Activated CD8-positive, alpha-beta T cell treated with anti-CD3 and anti-CD28 coated beads for 36 hours (primary cell): ENCODE data around the gene SLC49A4. TPM values are rescaled to one million over a fixed set of nuclear protein-coding genes. Genes with fewer than 3 reads are reported as not detected.
A peak's percentile ranks its signal among the peaks of the same experiment; 100 is the strongest.

Experiments used
- ATAC-seq: fragments of 200-7000 bp; cut with Tn5 transposase; one replicate; pipeline ENCODE4 v1.10.0; 2021; ENCODE audit warnings: mild to moderate bottlenecking, moderate library complexity
- CTCF ChIA-PET: fragments of 350-600 bp; sonication (Branson Sonifier 250); formaldehyde crosslinking; loops from one replicate; lab custom pipeline; 2021; ENCODE audit warnings: antibody characterized with exemption; lab: Charles Lee
- POLR2A ChIA-PET: fragments of 350-600 bp; sonication (Branson Sonifier 250); formaldehyde crosslinking; loops from one replicate; lab custom pipeline; 2021; ENCODE audit warnings: antibody characterized with exemption; lab: Charles Lee
- DNase-seq: peaks from one replicate; pipeline ENCODE4 v3.0.0-alpha.2; 2020
- H3K27ac Mint-ChIP-seq: one replicate; pipeline ENCODE4 v1.8.0; 2021; ENCODE audit warnings: mild to moderate bottlenecking, mixed read lengths
- H3K27me3 Mint-ChIP-seq: one replicate; pipeline ENCODE4 v1.8.0; 2021; ENCODE audit warnings: mixed read lengths
- H3K36me3 Mint-ChIP-seq: one replicate; pipeline ENCODE4 v1.8.0; 2021; ENCODE audit warnings: low read depth, mixed read lengths
- H3K4me1 Mint-ChIP-seq: one replicate; pipeline ENCODE4 v1.8.0; 2021; ENCODE audit warnings: low read depth, mixed read lengths
- H3K4me3 Mint-ChIP-seq: one replicate; pipeline ENCODE4 v1.8.0; 2021; ENCODE audit warnings: mild to moderate bottlenecking, moderate library complexity, mixed read lengths
- H3K9me3 Mint-ChIP-seq: one replicate; pipeline ENCODE4 v1.8.0; 2021; ENCODE audit warnings: mixed read lengths
- CTCF ChIP-seq: fragments of 200-600 bp; IDR thresholded peaks from one replicate; pipeline ENCODE4 v1.8.0; 2022; ENCODE audit warnings: antibody characterized with exemption, mild to moderate bottlenecking
- intact Hi-C: fragments of 100-400 bp; cut with micrococcal nuclease; formaldehyde crosslinking; loops from one replicate; pipeline ENCODE4 v1.10.0; 2022
- total RNA-seq, 2 experiments: library from RNA; stranded (reverse); gene quantifications; one replicate each; pipeline ENCODE4 v1.2.3, GENCODE V29; 2021

SLC49A4 gene
- total RNA-seq, 2 experiments from 2014 or later = 1.6 to 1.9 TPM

- intact Hi-C loops = no loop called here
- no peaks in the 10 kb centered on the region for H3K4me1 Mint-ChIP-seq
- H3K4me3 Mint-ChIP-seq = no peak overlapping the region
- H3K27me3 Mint-ChIP-seq = no peaks in the 10 kb centered on the region
- H3K36me3 Mint-ChIP-seq = peaks cover 23% of the 10 kb centered on the region
- CTCF ChIA-PET = no interaction called here
- DNase-seq (no peak), ATAC-seq (no peak)
- TF ChIP-seq CTCF = no peak
- no peaks in the 10 kb centered on the region for H3K9me3 Mint-ChIP-seq
- POLR2A ChIA-PET = no interaction called here
- H3K27ac Mint-ChIP-seq = no peak overlapping the region
Observed at GRCh38 chr3:122828281-122828680, 33.4 kb downstream of the SLC49A4 start.

- ATAC-seq = no peak
- Mint-ChIP-seq H3K36me3 (peaks cover 18% of the 10 kb centered on the region), H3K4me1 (no peaks in the 10 kb centered on the region), H3K9me3 (peaks cover 1% of the 10 kb centered on the region), H3K4me3 (no peak overlapping the region), H3K27ac (no peak overlapping the region), H3K27me3 (no peaks in the 10 kb centered on the region)
- no peak for DNase-seq
- POLR2A ChIA-PET = no interaction called here
- intact Hi-C loops = no loop called here
- CTCF ChIA-PET = no interaction called here
- TF ChIP-seq CTCF = no peak
Observed at GRCh38 chr3:122835590-122835989, 40.7 kb downstream of the SLC49A4 start.

GRCh38 chr3:122843604-122844003 lies 48.7 kb downstream of the SLC49A4 start:
- DNase-seq = no peak
- H3K36me3 Mint-ChIP-seq = peaks cover 3% of the 10 kb centered on the region
- peak overlapping the region; percentile 21 for H3K27ac Mint-ChIP-seq
- no peak for ATAC-seq
- CTCF ChIA-PET = interaction anchor here (1.0 kb wide), 1 partner anchor 15 kb away, joined by 3 read pairs; no protein-coding TSS in a partner anchor
- peak overlapping the region; percentile 9 for H3K4me3 Mint-ChIP-seq
- POLR2A ChIA-PET = no interaction called here
- H3K27me3 Mint-ChIP-seq = no peaks in the 10 kb centered on the region
- TF ChIP-seq CTCF = no peak
- H3K4me1 Mint-ChIP-seq = peaks cover 9% of the 10 kb centered on the region
- intact Hi-C loops = no loop called here
- H3K9me3 Mint-ChIP-seq = no peaks in the 10 kb centered on the region

GRCh38 chr3:122857019-122857418 lies 62.1 kb downstream of the SLC49A4 start:
- peak; percentile 47 for ATAC-seq
- DNase-seq = no peak
- Mint-ChIP-seq H3K4me3 (no peak overlapping the region), H3K27me3 (no peaks in the 10 kb centered on the region), H3K36me3 (peaks cover 5% of the 10 kb centered on the region), H3K4me1 (peaks cover 13% of the 10 kb centered on the region), H3K27ac (no peak overlapping the region), H3K9me3 (no peaks in the 10 kb centered on the region)
- ChIA-PET POLR2A (no interaction called here), CTCF (interaction anchor here (1.2 kb wide), 1 partner anchor 29 kb away, joined by 3 read pairs; no protein-coding TSS in a partner anchor)
- TF ChIP-seq CTCF = no peak
- intact Hi-C loops = no loop called here

- DNase-seq (no peak), ATAC-seq (no peak)
- H3K4me3 Mint-ChIP-seq = no peak overlapping the region
- no peaks in the 10 kb centered on the region for H3K9me3 Mint-ChIP-seq
- intact Hi-C loops = no loop called here
- peak; percentile 38 for TF ChIP-seq CTCF
- ChIA-PET CTCF (interaction anchor here (0.8 to 0.9 kb wide), 2 partner anchors 14 to 44 kb away, joined by 3 read pairs; no protein-coding TSS in a partner anchor), POLR2A (no interaction called here)
- H3K27ac Mint-ChIP-seq = no peak overlapping the region
- peaks cover 5% of the 10 kb centered on the region for H3K36me3 Mint-ChIP-seq
- peaks cover 13% of the 10 kb centered on the region for H3K4me1 Mint-ChIP-seq
- H3K27me3 Mint-ChIP-seq = no peaks in the 10 kb centered on the region
Observed at GRCh38 chr3:122858373-122858772, 63.5 kb downstream of the SLC49A4 start.
